ENCODE results near the gene VWA8.
"Not testable (repeated sequence)": the region's sequence is repeated elsewhere in the genome, so short reads cannot be mapped to it uniquely, and the experiment has no call there.

VWA8 gene

DNA sequence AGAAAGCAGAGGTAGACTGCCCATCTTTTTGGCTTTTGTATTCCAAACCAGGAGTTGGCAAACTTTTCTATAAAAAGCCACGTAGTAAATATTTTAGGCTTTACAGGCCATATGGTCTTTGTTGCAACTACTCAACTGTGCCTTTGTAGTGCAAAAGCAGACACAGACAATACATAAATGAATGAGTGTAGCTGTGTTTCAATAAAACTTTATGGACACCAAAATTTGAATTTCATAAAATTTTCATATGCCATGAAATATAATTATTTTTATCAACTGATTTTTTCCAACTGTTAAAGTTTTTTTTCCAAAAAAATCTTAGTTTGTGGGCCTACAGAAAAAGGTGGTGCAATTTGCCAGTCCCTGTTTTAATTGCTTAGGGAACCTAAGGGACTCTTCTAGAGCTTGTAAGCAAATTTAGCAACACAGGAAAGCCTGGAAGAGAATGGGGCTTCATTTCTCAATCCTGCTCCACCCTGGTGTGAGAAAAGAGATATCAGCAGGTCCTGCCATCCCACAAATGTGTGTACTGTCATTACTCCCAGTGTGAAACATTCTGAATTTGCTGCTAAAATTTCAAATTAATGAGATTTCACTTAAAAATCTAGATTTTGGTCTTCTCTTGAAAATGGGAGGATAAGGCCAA, 309.4 kb downstream of the VWA8 start:
- TF ChIP-seq, protein P1, sequence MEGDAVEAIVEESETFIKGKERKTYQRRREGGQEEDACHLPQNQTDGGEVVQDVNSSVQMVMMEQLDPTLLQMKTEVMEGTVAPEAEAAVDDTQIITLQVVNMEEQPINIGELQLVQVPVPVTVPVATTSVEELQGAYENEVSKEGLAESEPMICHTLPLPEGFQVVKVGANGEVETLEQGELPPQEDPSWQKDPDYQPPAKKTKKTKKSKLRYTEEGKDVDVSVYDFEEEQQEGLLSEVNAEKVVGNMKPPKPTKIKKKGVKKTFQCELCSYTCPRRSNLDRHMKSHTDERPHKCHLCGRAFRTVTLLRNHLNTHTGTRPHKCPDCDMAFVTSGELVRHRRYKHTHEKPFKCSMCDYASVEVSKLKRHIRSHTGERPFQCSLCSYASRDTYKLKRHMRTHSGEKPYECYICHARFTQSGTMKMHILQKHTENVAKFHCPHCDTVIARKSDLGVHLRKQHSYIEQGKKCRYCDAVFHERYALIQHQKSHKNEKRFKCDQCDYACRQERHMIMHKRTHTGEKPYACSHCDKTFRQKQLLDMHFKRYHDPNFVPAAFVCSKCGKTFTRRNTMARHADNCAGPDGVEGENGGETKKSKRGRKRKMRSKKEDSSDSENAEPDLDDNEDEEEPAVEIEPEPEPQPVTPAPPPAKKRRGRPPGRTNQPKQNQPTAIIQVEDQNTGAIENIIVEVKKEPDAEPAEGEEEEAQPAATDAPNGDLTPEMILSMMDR (IDR thresholded peaks at IDR 0.05; ENCODE audit: control insufficient read depth, extremely low read depth, insufficient read depth) = no peak
- no peak for DNase-seq (ENCODE audit: low read depth)
- H3K4me3 ChIP-seq (ENCODE audit: low read depth, low read length) = no peak overlapping the region

DNA sequence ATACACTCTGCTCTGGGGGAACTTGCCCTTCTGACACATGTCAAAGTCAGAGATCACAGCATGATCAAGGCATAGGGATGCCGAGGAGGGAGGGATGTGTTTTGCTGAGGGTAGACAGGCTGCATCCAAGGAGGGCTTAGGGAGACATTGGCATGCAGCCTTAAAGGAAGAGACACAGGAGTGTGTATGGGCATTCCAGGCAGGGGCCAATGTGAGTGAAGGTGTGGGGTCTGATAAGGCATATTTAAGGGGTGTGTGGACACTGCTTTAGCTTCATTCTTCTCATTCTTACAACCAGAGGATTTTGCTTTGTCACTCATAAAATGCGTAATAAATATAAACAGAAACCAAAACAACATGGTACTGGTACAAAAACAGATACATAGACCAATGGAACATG, 310.2 kb downstream of the VWA8 start:
- TF ChIP-seq, protein P1 (IDR thresholded peaks at IDR 0.05; ENCODE audit: control insufficient read depth, extremely low read depth, insufficient read depth) = no peak
- no peak for DNase-seq (ENCODE audit: low read depth)
- no peak overlapping the region for H3K4me3 ChIP-seq (ENCODE audit: low read depth, low read length)

DNA sequence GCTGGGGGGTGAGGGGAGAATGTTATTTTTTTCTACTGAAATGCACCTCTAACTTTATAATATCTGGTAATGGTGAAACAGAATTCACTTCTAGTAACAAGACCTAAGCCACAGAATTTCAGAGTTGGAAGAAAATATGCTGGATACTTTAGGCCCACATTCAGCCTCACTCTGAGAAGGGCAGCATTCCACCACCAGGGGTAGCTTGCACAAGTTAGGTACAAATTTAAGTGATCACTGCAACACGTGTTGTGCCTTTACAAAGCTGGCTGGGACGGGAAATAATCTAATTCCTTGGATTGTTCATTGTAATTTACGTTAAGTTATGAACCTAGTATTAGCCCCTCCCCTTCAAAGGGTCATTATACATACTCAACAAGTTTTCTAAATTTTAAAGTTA, 311.2 kb downstream of the VWA8 start:
- DNase-seq (ENCODE audit: low read depth) = no peak
- TF ChIP-seq, protein P1 (IDR thresholded peaks at IDR 0.05; ENCODE audit: control insufficient read depth, extremely low read depth, insufficient read depth) = no peak
- H3K4me3 ChIP-seq (ENCODE audit: low read depth, low read length) = no peak overlapping the region

DNA sequence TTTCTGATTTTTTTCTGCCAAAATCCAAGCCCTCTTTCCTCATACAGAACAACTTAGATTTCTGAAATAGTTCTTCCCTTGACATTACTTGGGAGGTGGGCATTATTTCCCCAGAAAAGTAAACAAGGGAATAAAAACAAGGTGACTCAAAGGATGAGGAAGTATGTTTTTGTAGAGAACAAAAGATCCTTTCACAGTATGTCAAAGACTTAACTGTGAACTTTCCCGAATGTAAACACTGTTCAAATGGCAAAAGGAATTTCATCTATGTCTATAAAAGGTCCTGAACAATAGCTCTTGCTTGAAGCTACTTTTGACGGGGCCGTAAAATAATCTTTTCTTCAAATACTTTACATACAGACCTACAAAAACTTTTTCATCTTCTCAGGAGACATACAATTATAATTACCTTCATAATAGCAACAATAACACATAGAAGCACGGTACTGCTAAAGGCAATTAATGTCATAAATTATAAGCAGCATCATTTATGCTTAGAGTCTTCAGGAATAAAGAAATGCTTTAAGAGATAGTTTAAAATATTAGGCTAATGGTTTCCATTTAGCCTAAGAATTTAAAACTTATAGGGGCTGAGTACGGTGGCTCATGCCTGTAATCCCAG, 312.5 kb downstream of the VWA8 start:
- TF ChIP-seq, protein P1 (IDR thresholded peaks at IDR 0.05; ENCODE audit: control insufficient read depth, extremely low read depth, insufficient read depth) = no peak
- peak; percentile 23 for DNase-seq (ENCODE audit: low read depth)

DNA sequence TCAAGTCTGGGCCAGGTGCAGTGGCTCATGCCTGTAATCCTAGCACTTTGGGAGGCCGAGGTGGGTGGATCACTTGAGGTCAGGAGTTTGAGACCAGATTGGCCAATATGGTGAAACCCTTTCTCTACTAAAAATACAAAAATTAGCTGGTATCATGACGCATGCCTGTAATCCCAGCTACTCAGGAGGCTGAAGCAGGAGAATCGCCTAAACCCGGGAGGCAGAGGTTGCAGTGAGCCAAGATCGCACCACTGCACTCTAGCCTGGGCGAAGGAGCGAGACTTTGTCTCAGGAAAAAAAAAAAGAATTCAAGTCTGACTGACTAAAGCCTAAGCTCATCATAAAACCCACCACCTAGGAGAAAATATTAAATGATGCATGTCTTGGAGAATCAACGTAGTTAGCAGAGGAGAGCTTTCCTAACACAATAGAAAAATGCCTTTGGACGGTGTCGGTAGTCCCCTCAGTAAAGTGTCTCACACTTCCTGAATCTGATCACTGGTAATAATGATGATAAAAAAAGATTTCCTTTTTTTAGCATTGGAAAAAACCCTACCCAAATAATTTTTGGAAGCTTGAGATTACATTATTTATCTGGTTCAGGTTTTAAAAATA, 313.1 kb downstream of the VWA8 start:
- DNase-seq (ENCODE audit: low read depth); H3K4me3 ChIP-seq (ENCODE audit: low read depth, low read length): not testable (repeated sequence)

More for the DNA sequence above, 312.5 kb downstream of the VWA8 start:
- H3K4me3 ChIP-seq (ENCODE audit: low read depth, low read length) = no peak overlapping the region

DNA sequence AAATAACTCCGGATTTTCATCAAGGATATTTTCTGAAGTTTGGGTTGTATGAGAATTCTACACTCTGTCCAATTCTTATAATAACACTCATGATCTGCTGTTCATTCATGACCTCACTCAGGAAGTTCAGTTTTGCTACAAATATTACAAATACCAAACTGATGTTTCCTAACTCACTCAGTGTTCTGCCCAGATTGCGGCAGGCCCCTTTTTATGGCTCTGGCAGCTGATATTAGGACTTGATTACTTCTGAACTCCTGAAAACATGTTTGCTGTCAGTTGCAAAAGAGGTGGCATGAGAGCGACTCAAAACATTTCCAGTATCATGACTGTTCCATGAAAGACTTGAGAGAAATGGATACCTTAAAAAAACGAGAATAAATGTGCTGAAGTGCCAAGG, 315.6 kb downstream of the VWA8 start:
- TF ChIP-seq, protein P1 (IDR thresholded peaks at IDR 0.05; ENCODE audit: control insufficient read depth, extremely low read depth, insufficient read depth) = no peak
- DNase-seq (ENCODE audit: low read depth) = no peak
- no peak overlapping the region for H3K4me3 ChIP-seq (ENCODE audit: low read depth, low read length)

DNA sequence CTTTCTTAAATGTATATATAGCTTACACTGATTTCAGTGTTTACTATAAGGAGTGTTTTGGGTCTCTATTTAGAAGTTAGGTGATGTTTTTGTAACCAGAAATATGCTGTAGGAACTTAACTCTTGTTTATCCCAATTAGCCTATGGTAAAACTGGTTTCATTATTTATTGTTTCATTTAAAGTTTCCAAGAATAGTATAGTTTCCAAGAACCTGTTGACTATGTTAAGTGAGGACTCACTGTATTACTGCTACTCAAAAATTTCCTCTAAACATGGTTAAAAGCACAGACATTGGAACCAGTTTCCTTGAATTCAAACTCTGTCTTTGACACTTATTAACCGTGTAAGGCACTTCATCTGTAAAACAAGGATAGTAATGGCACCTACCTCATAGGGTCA, 316.2 kb downstream of the VWA8 start:
- TF ChIP-seq, protein P1 (IDR thresholded peaks at IDR 0.05; ENCODE audit: control insufficient read depth, extremely low read depth, insufficient read depth) = no peak
- no peak for DNase-seq (ENCODE audit: low read depth)
- no peak overlapping the region for H3K4me3 ChIP-seq (ENCODE audit: low read depth, low read length)

All from LNCaP clone FGC (cell line).